HepG2 (cell line): ENCODE data around the gene MEGF11. TPM values are rescaled to one million over a fixed set of nuclear protein-coding genes. Genes with fewer than 3 reads are reported as not detected.

Experiments
- ELF3 ChIP-seq: IDR thresholded peaks from 2 replicates; pipeline ENCODE4 v1.6.1; 2016; ENCODE audit warnings: missing genetic modification reagents, missing compliant biosample characterization
- EP300 ChIP-seq, 3 experiments: sonication (generic) in 1 of 3; formaldehyde crosslinking in 1 of 3; IDR thresholded peaks; 2 replicates each; pipeline versions ENCODE4 v1.5.1 to v1.6.1; 2011 to 2020; ENCODE audit warnings: low read depth in 2 of 3, low read length in 2 of 3, borderline replicate concordance in 1 of 3, improper control_type of control experiment in 1 of 3, mild to moderate bottlenecking in 1 of 3, missing genetic modification reagents in 1 of 3, moderate library complexity in 1 of 3
- HNRNPH1 ChIP-seq: fragments of 200-400 bp; formaldehyde crosslinking; optimal IDR thresholded peaks from 2 replicates; pipeline ENCODE3; 2017; ENCODE audit warnings: mild to moderate bottlenecking, low read depth, low read length
- ISX ChIP-seq: sonication (generic); formaldehyde crosslinking; conservative IDR thresholded peaks from 2 replicates; pipeline ENCODE4 v1.5.0; 2020; ENCODE audit warnings: missing genetic modification reagents
- PPARG ChIP-seq: conservative IDR thresholded peaks from 2 replicates; pipeline ENCODE4 v1.6.1; 2016; ENCODE audit warnings: missing biosample characterization, missing genetic modification reagents
- SMAD1 ChIP-seq: sonication (generic); formaldehyde crosslinking; IDR thresholded peaks from 2 replicates; pipeline ENCODE4 v1.4.0; 2020; ENCODE audit warnings: missing genetic modification reagents, low read depth, mild to moderate bottlenecking, borderline replicate concordance
- ZNF441 ChIP-seq: sonication (generic); formaldehyde crosslinking; IDR thresholded peaks from 2 replicates; pipeline ENCODE4 v1.7.0; 2021; ENCODE audit warnings: missing genetic modification reagents, borderline replicate concordance
- ZNF598 ChIP-seq: sonication (generic); formaldehyde crosslinking; IDR thresholded peaks from 2 replicates; pipeline ENCODE4 v1.5.1; 2020; ENCODE audit warnings: mild to moderate bottlenecking, missing genetic modification reagents, borderline replicate concordance
- ZNF775 ChIP-seq: sonication (generic); formaldehyde crosslinking; IDR thresholded peaks from 2 replicates; pipeline ENCODE4 v1.4.0; 2020; ENCODE audit warnings: missing genetic modification reagents, mild to moderate bottlenecking, moderate library complexity, borderline replicate concordance
- ZNF878 ChIP-seq: sonication (generic); formaldehyde crosslinking; IDR thresholded peaks from 2 replicates; pipeline ENCODE4 v1.8.1; 2023; ENCODE audit warnings: mild to moderate bottlenecking, missing genetic modification reagents, moderate library complexity
- ZSCAN9 ChIP-seq: IDR thresholded peaks from 2 replicates; pipeline ENCODE4 v1.6.1; 2016; ENCODE audit warnings: borderline replicate concordance
- polyA plus RNA-seq, 8 experiments: library from polyadenylated mRNA; depleted of rRNA in 3 of 8; stranded (reverse) in 7 of 8; unstranded in 1 of 8; fragments of >200 nt; fragmentation: Illumina TruSeq in 4 of 8; extraction: Trizol in 4 of 8; gene quantifications; 2 replicates each; pipeline versions ENCODE4 v1.2.1 to v1.2.3, GENCODE V29; 2011 to 2016; ENCODE audit warnings: low read depth in 4 of 8, missing spikeins in 1 of 8, mixed read lengths in 1 of 8; ENCODE audit not compliant: insufficient read depth in 1 of 8
- total RNA-seq, 5 experiments: library from RNA; depleted of rRNA; stranded (reverse); fragments of >200 nt; fragmentation: Illumina TruSeq; extraction: Trizol; gene quantifications; 2 replicates each; pipeline ENCODE4 v1.2.3, GENCODE V29; 2016; ENCODE audit warnings: low read depth in 1 of 5
- TF ChIP-seq, protein P1 (sequence below): sonication (generic); formaldehyde crosslinking; IDR thresholded peaks from 2 replicates; pipeline ENCODE4 v1.9.0; 2021; ENCODE audit warnings: missing genetic modification reagents, mild to moderate bottlenecking, borderline replicate concordance
- TF ChIP-seq, protein P2 (sequence below): IDR thresholded peaks from 2 replicates; pipeline ENCODE4 v1.6.1; 2016; ENCODE audit warnings: missing compliant biosample characterization, missing genetic modification reagents, borderline replicate concordance
- TF ChIP-seq, protein P3 (sequence below), 2 experiments: IDR thresholded peaks; 2 replicates each; pipeline ENCODE4 v1.6.1; 2011 to 2012; ENCODE audit warnings: low read length in 2 of 2, borderline replicate concordance in 1 of 2, low read depth in 1 of 2, mild to moderate bottlenecking in 1 of 2, moderate library complexity in 1 of 2
- TF ChIP-seq, protein P4 (sequence below): IDR thresholded peaks from 2 replicates; pipeline ENCODE4 v1.6.1; 2018; ENCODE audit warnings: missing genetic modification reagents, mild to moderate bottlenecking, missing compliant biosample characterization
- TF ChIP-seq, protein P5 (sequence below): IDR thresholded peaks from 2 replicates; pipeline ENCODE4 v1.6.1; 2016; ENCODE audit warnings: missing biosample characterization, missing genetic modification reagents, low read depth
- TF ChIP-seq, protein P6 (sequence below): IDR thresholded peaks from 2 replicates; pipeline ENCODE4 v1.6.1; 2016; ENCODE audit warnings: low read depth, borderline replicate concordance

The MEGF11 gene
- total and polyA plus RNA-seq, 2 of the 13 experiments (the other 11 are each of a cell fraction or from before 2014, with no cell fraction given), result not detected

DNA sequence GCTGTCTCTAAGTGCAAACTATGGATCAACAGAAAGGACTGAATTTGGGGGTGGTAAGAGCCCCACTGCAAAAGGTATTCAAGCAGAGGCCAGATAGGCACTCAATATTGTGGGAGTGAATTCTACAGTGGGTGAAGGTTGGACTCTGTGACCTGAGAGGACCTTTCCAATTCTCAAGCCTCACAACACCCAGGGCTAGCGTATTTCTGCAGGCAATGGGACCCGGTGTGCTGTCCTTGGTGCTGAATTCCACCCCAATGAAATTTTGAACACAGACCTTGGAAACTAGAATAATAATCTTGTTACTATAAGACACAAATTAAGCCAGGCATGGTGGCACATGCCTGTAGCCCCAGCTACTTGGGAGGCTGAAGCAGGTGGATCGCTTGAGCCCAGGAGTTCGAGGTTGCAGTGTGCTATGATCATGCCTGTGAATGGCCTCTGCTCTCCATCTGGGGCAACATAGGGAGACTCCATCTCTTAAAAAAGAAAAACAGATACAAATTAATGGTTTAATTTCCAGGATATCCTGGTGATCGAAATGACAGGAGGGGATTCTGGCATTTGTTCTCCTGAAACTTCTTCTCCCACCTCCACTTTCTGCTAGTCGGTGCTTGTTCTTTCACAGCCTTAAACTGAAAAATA, 248.8 kb downstream of the MEGF11 start (continued):
- TF ChIP-seq, protein P1, sequence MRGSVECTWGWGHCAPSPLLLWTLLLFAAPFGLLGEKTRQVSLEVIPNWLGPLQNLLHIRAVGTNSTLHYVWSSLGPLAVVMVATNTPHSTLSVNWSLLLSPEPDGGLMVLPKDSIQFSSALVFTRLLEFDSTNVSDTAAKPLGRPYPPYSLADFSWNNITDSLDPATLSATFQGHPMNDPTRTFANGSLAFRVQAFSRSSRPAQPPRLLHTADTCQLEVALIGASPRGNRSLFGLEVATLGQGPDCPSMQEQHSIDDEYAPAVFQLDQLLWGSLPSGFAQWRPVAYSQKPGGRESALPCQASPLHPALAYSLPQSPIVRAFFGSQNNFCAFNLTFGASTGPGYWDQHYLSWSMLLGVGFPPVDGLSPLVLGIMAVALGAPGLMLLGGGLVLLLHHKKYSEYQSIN (CRISPR knock-in tag), result no peak
- TF ChIP-seq PPARG (CRISPR knock-in tag) (0 out of 2 replicates have a peak, but pooled peaks have one; percentile 14), HNRNPH1 (no peak), ELF3 (CRISPR knock-in tag) (0 out of 2 replicates have a peak, but pooled peaks have one; percentile 23), ZSCAN9 (peak; percentile 68; the same call in 1 of the 2 replicates), SMAD1 (CRISPR knock-in tag) (no peak), ZNF598 (no peak), ZNF775 (CRISPR knock-in tag) (no peak), EP300 (IDR thresholded peaks at IDR 0.05; ENCODE audit: low read depth in 2 of 2, low read length in 2 of 2) (no peak), EP300 (CRISPR knock-in tag; IDR thresholded peaks at IDR 0.05; ENCODE audit: borderline replicate concordance) (no peak), ISX (CRISPR knock-in tag) (0 out of 2 replicates have a peak, but pooled peaks have one; percentile 68), ZNF441 (CRISPR knock-in tag) (peak; percentile 48; the same call in 1 of the 2 replicates), ZNF878 (CRISPR knock-in tag) (peak; percentile 38; the same call in 1 of the 2 replicates)
- TF ChIP-seq, protein P2, sequence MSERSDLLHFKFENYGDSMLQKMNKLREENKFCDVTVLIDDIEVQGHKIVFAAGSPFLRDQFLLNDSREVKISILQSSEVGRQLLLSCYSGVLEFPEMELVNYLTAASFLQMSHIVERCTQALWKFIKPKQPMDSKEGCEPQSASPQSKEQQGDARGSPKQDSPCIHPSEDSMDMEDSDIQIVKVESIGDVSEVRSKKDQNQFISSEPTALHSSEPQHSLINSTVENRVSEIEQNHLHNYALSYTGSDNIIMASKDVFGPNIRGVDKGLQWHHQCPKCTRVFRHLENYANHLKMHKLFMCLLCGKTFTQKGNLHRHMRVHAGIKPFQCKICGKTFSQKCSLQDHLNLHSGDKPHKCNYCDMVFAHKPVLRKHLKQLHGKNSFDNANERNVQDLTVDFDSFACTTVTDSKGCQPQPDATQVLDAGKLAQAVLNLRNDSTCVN, result 0 out of 2 replicates have a peak, but pooled peaks have one; percentile 27
- TF ChIP-seq, protein P3, sequence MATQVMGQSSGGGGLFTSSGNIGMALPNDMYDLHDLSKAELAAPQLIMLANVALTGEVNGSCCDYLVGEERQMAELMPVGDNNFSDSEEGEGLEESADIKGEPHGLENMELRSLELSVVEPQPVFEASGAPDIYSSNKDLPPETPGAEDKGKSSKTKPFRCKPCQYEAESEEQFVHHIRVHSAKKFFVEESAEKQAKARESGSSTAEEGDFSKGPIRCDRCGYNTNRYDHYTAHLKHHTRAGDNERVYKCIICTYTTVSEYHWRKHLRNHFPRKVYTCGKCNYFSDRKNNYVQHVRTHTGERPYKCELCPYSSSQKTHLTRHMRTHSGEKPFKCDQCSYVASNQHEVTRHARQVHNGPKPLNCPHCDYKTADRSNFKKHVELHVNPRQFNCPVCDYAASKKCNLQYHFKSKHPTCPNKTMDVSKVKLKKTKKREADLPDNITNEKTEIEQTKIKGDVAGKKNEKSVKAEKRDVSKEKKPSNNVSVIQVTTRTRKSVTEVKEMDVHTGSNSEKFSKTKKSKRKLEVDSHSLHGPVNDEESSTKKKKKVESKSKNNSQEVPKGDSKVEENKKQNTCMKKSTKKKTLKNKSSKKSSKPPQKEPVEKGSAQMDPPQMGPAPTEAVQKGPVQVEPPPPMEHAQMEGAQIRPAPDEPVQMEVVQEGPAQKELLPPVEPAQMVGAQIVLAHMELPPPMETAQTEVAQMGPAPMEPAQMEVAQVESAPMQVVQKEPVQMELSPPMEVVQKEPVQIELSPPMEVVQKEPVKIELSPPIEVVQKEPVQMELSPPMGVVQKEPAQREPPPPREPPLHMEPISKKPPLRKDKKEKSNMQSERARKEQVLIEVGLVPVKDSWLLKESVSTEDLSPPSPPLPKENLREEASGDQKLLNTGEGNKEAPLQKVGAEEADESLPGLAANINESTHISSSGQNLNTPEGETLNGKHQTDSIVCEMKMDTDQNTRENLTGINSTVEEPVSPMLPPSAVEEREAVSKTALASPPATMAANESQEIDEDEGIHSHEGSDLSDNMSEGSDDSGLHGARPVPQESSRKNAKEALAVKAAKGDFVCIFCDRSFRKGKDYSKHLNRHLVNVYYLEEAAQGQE (IDR thresholded peaks at IDR 0.05; ENCODE audit: borderline replicate concordance in 1 of 2, low read depth in 1 of 2, low read length in 2 of 2), result peak; percentile 85 to 97
- TF ChIP-seq, protein P4, sequence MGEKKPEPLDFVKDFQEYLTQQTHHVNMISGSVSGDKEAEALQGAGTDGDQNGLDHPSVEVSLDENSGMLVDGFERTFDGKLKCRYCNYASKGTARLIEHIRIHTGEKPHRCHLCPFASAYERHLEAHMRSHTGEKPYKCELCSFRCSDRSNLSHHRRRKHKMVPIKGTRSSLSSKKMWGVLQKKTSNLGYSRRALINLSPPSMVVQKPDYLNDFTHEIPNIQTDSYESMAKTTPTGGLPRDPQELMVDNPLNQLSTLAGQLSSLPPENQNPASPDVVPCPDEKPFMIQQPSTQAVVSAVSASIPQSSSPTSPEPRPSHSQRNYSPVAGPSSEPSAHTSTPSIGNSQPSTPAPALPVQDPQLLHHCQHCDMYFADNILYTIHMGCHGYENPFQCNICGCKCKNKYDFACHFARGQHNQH (CRISPR knock-in tag), result peak; percentile 50; the same call in 1 of the 2 replicates
- TF ChIP-seq, protein P5, sequence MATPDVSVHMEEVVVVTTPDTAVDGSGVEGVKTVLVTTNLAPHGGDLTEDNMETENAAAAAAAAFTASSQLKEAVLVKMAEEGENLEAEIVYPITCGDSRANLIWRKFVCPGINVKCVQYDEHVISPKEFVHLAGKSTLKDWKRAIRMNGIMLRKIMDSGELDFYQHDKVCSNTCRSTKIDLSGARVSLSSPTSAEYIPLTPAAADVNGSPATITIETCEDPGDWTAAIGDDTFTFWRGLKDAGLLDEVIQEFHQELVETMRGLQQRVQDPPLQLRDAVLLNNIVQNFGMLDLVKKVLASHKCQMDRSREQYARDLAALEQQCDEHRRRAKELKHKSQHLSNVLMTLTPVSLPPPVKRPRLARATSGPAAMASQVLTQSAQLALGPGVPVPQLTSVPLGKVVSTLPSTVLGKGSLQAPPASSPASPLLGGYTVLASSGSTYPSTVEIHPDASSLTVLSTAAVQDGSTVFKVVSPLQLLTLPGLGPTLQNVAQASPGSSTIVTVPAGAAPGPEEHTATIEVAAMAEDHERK (CRISPR knock-in tag), result no peak
- TF ChIP-seq, protein P6, sequence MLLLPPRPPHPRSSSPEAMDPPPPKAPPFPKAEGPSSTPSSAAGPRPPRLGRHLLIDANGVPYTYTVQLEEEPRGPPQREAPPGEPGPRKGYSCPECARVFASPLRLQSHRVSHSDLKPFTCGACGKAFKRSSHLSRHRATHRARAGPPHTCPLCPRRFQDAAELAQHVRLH (CRISPR knock-in tag), result 0 out of 2 replicates have a peak, but pooled peaks have one; percentile 53
